Measurements from ENCODE around the gene SSPN. TPM values are rescaled to one million over a fixed set of nuclear protein-coding genes. Genes with fewer than 3 reads are reported as not detected.

Gene SSPN
- total RNA-seq, 1 donor from 2014 or later = 44.7 TPM

DNA sequence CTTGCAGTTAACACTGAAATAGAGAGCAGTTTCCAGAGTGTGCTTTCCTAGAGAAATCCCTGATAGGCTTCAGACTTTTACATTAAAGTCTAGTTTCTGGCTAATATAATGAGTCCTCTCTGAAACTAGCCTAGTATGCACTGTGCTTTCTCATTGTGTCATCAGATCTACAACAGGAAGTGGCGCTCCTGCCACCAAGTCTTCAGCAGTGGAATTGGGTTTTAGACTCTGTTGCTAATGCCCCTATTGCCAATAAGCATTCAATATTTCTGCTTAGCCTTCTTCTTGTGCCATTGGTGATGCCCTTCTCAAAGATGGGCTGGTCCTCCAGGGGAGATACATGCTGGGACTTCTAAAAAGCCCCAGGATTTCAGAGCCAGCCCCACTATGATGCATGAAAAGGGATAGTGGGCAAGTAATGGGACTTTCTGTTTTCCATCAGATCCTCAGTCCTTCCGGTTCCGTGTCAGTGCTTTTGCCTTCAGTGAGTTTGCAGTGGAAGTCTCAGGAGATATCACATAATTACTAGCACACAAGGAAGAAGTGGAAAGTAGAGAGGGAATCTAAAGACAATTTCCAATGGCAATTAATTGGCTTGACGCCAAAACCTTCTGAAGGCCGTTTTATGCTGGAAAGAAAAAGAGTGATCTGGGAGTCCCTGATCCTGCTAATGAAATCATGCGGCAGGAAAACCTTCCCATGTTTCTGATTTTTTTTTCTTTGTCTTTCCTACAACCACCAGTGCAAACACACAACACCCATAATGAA, 50.0 kb downstream of the SSPN start:
- Histone ChIP-seq H3K27me3 (no peaks in the 10 kb centered on the region), H3K27ac (no peak overlapping the region), H3K36me3 (no peaks in the 10 kb centered on the region), H3K4me1 (peaks cover under 1% of the 10 kb centered on the region), H3K4me3 (no peak overlapping the region), H3K9me3 (no peaks in the 10 kb centered on the region)
- intact Hi-C loops (cut with DNase I) = no loop called here
- TF ChIP-seq POLR2AphosphoS5 (IDR thresholded peaks at IDR 0.05; ENCODE audit: insufficient read depth in 1 of 2, low read depth in 1 of 2) (no peak), POLR2A (IDR thresholded peaks at IDR 0.05) (no peak)
- TF ChIP-seq, protein P1, sequence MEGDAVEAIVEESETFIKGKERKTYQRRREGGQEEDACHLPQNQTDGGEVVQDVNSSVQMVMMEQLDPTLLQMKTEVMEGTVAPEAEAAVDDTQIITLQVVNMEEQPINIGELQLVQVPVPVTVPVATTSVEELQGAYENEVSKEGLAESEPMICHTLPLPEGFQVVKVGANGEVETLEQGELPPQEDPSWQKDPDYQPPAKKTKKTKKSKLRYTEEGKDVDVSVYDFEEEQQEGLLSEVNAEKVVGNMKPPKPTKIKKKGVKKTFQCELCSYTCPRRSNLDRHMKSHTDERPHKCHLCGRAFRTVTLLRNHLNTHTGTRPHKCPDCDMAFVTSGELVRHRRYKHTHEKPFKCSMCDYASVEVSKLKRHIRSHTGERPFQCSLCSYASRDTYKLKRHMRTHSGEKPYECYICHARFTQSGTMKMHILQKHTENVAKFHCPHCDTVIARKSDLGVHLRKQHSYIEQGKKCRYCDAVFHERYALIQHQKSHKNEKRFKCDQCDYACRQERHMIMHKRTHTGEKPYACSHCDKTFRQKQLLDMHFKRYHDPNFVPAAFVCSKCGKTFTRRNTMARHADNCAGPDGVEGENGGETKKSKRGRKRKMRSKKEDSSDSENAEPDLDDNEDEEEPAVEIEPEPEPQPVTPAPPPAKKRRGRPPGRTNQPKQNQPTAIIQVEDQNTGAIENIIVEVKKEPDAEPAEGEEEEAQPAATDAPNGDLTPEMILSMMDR (IDR thresholded peaks at IDR 0.05) = no peak
- DNase-seq (ENCODE audit: extremely low spot score in 2 of 2) = no peak

DNA sequence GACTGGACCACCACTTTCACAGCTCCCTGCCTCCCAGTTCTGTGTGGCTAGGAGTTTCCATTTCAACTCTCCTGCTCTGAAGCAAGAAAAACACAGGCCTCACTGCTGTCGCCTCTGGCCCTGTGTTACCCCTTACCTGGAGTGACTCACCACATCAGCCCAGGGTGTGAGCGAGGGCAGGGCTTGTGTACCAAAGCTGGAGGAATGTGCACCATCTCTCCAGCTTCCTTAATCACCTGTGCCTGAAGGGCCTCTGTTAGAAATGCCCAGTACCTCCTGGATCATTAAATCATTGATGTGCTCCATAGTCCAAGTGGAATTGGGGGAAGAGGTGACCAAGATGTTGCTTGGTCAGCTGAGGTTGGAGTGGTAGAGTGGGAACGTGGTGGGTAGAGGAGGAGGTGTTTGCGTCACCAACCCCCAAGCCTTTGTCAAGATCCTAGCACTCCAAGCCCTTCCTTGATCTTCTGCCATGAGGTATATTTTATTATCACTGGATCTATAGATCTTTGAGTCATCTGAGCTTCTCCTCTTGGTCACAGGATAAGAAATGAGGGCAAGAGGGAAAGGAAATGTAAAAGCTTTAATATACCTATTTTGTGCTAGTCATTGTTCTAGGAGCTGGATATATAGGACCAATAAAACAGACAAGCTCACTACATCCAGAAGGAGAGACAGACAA, 51.3 kb downstream of the SSPN start:
- no peak for DNase-seq (ENCODE audit: extremely low spot score in 2 of 2)
- Histone ChIP-seq H3K4me1 (no peaks in the 10 kb centered on the region), H3K27ac (no peak overlapping the region), H3K36me3 (no peaks in the 10 kb centered on the region), H3K27me3 (no peaks in the 10 kb centered on the region), H3K9me3 (no peaks in the 10 kb centered on the region), H3K4me3 (no peak overlapping the region)
- intact Hi-C loops (cut with DNase I) = no loop called here
- no peak for TF ChIP-seq POLR2A (IDR thresholded peaks at IDR 0.05)
- TF ChIP-seq POLR2AphosphoS5 (IDR thresholded peaks at IDR 0.05; ENCODE audit: insufficient read depth in 1 of 2, low read depth in 1 of 2) = peak in 1 of 2 donors; percentile 32

DNA sequence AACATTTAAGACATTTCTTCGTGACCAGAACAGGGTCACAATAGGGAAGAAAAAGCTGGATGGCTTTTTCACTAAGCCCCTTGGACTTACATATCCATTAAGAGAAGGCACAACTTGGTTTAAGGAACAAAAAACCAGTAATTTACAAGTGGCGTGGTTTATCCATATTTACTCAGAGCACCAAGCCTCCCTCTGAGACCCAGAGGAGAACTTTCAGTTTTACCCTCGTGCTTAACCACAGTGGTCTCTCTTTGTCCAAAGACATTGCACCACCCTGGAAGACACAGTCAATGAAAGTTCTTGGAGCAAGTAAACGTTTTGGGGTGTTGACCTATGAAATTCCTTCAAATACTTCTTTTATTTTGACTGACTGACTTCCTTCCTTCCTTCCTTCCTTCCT, 52.5 kb downstream of the SSPN start:
- TF ChIP-seq, protein P1 (IDR thresholded peaks at IDR 0.05) = no peak
- TF ChIP-seq POLR2AphosphoS5 (IDR thresholded peaks at IDR 0.05; ENCODE audit: insufficient read depth in 1 of 2, low read depth in 1 of 2) (no peak), POLR2A (IDR thresholded peaks at IDR 0.05) (no peak)
- H3K27me3 ChIP-seq = no peaks in the 10 kb centered on the region
- H3K9me3 ChIP-seq = no peaks in the 10 kb centered on the region
- H3K4me3 ChIP-seq = no peak overlapping the region
- intact Hi-C loops (cut with DNase I) = no loop called here
- no peak for DNase-seq (ENCODE audit: extremely low spot score in 2 of 2)
- no peaks in the 10 kb centered on the region for H3K36me3 ChIP-seq
- no peak overlapping the region for H3K27ac ChIP-seq
- H3K4me1 ChIP-seq = no peaks in the 10 kb centered on the region

DNA sequence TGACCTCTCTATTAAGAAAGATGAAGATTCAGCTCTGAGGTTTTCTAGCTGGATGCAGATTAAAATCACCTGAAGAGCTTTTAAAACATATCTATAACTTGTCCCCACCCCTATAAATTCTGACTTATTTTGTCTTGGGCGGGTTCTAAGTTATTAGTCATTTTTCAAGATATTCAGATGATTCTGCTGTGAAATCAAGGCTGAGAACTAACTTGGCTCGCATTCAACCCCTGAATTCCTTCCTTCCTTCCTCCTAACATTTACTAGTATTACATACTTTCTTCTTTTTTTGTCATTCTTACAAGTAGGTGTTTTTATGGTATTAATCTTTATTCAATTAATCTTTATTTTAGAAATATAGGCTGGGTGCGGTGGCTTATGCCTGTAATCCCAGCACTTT, 55.4 kb downstream of the SSPN start:
- no peaks in the 10 kb centered on the region for H3K4me1 ChIP-seq
- H3K27me3 ChIP-seq = no peaks in the 10 kb centered on the region
- TF ChIP-seq POLR2A (IDR thresholded peaks at IDR 0.05) (no peak), POLR2AphosphoS5 (IDR thresholded peaks at IDR 0.05; ENCODE audit: insufficient read depth in 1 of 2, low read depth in 1 of 2) (no peak)
- TF ChIP-seq, protein P1 (IDR thresholded peaks at IDR 0.05) = no peak
- no peaks in the 10 kb centered on the region for H3K36me3 ChIP-seq
- H3K4me3 ChIP-seq = no peak overlapping the region
- intact Hi-C loops (cut with DNase I) = no loop called here
- no peak overlapping the region for H3K27ac ChIP-seq
- H3K9me3 ChIP-seq = no peaks in the 10 kb centered on the region
- no peak for DNase-seq (ENCODE audit: extremely low spot score in 2 of 2)

DNA sequence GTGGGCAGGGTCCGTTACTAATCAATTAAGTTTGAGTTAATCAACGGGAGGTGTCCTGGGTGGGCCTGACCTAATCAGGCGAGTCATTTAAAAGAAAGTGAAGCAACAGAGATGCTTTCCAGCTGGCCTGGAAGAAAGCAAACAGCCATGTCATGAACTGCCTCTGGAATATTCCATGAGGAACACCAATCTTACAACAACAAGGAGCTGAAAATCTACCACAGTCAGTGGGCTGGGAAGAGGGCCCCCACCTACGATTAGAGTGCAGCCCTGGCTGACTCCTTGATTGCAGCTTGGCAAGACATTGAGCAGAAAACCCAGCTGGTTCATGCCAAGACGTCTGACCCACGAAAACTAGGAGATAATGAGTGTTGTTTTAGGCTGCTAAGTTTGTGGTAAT, 56.2 kb downstream of the SSPN start:
- Histone ChIP-seq H3K27ac (no peak overlapping the region), H3K36me3 (no peaks in the 10 kb centered on the region), H3K27me3 (no peaks in the 10 kb centered on the region), H3K4me1 (no peaks in the 10 kb centered on the region), H3K4me3 (no peak overlapping the region), H3K9me3 (no peaks in the 10 kb centered on the region)
- DNase-seq (ENCODE audit: extremely low spot score in 2 of 2) = no peak
- TF ChIP-seq POLR2A (IDR thresholded peaks at IDR 0.05) (no peak), POLR2AphosphoS5 (IDR thresholded peaks at IDR 0.05; ENCODE audit: insufficient read depth in 1 of 2, low read depth in 1 of 2) (no peak)
- TF ChIP-seq, protein P1 (IDR thresholded peaks at IDR 0.05) = no peak
- intact Hi-C loops (cut with DNase I) = no loop called here
